ENCODE measurements around the gene ARF1. TPM values are rescaled to one million over a fixed set of nuclear protein-coding genes. Genes with fewer than 3 reads are reported as not detected.

Gene ARF1
- total RNA-seq, 1 experiment from 2014 or later: 330 TPM

DNA sequence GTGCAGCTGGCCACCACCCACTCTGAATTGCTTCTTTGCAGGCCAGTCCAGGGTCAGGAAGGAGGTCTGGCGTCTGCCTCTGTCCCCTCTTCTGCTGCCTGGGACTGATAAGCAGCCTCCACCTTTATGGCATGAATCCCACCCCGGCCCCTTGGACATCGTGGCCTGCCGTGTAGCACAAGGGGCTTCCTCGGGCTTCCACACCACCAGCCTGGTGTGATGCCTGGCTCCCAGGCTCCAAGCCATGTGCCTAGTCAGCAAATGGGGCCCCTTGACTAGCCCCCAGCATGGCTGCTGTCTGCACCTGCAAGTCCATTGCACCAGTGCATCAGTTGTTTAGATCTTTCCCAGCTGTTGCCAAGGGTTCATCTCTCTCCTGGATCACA, 9.9 kb upstream of the ARF1 start (continued):
- TF ChIP-seq, protein P1, sequence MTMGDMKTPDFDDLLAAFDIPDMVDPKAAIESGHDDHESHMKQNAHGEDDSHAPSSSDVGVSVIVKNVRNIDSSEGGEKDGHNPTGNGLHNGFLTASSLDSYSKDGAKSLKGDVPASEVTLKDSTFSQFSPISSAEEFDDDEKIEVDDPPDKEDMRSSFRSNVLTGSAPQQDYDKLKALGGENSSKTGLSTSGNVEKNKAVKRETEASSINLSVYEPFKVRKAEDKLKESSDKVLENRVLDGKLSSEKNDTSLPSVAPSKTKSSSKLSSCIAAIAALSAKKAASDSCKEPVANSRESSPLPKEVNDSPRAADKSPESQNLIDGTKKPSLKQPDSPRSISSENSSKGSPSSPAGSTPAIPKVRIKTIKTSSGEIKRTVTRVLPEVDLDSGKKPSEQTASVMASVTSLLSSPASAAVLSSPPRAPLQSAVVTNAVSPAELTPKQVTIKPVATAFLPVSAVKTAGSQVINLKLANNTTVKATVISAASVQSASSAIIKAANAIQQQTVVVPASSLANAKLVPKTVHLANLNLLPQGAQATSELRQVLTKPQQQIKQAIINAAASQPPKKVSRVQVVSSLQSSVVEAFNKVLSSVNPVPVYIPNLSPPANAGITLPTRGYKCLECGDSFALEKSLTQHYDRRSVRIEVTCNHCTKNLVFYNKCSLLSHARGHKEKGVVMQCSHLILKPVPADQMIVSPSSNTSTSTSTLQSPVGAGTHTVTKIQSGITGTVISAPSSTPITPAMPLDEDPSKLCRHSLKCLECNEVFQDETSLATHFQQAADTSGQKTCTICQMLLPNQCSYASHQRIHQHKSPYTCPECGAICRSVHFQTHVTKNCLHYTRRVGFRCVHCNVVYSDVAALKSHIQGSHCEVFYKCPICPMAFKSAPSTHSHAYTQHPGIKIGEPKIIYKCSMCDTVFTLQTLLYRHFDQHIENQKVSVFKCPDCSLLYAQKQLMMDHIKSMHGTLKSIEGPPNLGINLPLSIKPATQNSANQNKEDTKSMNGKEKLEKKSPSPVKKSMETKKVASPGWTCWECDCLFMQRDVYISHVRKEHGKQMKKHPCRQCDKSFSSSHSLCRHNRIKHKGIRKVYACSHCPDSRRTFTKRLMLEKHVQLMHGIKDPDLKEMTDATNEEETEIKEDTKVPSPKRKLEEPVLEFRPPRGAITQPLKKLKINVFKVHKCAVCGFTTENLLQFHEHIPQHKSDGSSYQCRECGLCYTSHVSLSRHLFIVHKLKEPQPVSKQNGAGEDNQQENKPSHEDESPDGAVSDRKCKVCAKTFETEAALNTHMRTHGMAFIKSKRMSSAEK (CRISPR knock-in tag; IDR thresholded peaks at IDR 0.05; ENCODE audit: borderline replicate concordance): no peak
- TF ChIP-seq FOXK1 (CRISPR knock-in tag; IDR thresholded peaks at IDR 0.05) (no peak), JAZF1 (CRISPR knock-in tag; IDR thresholded peaks at IDR 0.05) (no peak), FOXP1 (CRISPR knock-in tag; IDR thresholded peaks at IDR 0.05; ENCODE audit: borderline replicate concordance) (no peak)

DNA sequence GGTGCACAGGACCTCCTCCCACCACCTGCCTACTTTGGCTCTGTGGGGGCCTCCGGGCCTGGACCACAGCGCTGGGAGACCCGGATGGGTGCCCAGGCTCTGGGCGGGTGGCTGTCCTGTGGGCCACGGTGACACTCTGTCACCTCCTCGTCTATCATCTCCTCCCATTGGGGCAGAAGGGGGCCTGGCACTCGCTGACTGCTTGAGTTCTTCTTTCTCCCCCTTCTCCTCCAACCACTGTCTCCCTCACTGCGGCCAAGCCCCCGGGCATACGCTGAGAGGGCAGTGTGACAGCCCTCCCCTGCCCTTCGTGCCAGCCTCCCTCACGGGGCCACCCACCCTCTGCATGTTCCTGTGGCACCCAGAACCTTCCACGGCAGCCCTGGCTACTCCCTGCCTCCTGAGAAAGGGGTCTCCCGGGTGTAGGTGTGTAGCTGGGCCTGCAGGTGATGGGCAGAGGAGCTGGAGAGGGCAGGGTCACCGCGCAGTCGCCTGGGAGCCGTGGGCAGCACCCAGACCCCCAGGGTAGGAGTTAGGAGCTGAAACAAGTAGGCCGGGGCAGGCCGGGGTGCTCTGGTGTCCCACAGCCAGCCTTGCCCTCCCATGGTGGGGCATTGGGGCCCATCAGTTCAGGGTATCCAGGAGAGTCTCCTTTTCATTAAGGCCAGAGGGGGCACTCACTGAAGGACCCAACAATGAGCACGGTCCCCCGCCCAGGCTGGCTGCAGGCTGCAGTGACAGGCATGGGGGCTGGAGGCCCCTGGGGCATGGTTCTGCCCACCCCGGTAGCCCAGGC, 9.2 kb upstream of the ARF1 start:
- CTCF ChIA-PET: interaction anchor here (0.5 to 2.7 kb wide), 9 partner anchors 8 to 687 kb away, joined by 3 to 62 read pairs (median 3); partner anchors contain the start of genes ARF1 and WNT3A

GRCh38 chr1:228073857-228074545, 8.5 kb upstream of the ARF1 start:
- no peaks in the 10 kb centered on the region for H3K36me3 Mint-ChIP-seq
- DNase-seq (ENCODE audit: low spot score) (peak; percentile 67), ATAC-seq (peak; percentile 77)
- no peak overlapping the region for H3K27ac Mint-ChIP-seq
- peaks cover 8% of the 10 kb centered on the region for H3K4me1 Mint-ChIP-seq
- ChIA-PET CTCF (interaction anchor here (0.5 to 2.7 kb wide), 9 partner anchors 8 to 687 kb away, joined by 3 to 62 read pairs (median 3); partner anchors contain the start of genes ARF1 and WNT3A), POLR2A (interaction anchor here (1.0 kb wide), 2 partner anchors 13 to 75 kb away, joined by 3 read pairs; no protein-coding TSS in a partner anchor)
- H3K27me3 Mint-ChIP-seq (ENCODE audit: low read depth): peaks cover 92% of the 10 kb centered on the region
- H3K9me3 Mint-ChIP-seq: no peaks in the 10 kb centered on the region
- no peak overlapping the region for H3K4me3 Mint-ChIP-seq
- TF ChIP-seq ZSCAN18 (CRISPR knock-in tag; IDR thresholded peaks at IDR 0.05): no peak
- TF ChIP-seq, protein P2, sequence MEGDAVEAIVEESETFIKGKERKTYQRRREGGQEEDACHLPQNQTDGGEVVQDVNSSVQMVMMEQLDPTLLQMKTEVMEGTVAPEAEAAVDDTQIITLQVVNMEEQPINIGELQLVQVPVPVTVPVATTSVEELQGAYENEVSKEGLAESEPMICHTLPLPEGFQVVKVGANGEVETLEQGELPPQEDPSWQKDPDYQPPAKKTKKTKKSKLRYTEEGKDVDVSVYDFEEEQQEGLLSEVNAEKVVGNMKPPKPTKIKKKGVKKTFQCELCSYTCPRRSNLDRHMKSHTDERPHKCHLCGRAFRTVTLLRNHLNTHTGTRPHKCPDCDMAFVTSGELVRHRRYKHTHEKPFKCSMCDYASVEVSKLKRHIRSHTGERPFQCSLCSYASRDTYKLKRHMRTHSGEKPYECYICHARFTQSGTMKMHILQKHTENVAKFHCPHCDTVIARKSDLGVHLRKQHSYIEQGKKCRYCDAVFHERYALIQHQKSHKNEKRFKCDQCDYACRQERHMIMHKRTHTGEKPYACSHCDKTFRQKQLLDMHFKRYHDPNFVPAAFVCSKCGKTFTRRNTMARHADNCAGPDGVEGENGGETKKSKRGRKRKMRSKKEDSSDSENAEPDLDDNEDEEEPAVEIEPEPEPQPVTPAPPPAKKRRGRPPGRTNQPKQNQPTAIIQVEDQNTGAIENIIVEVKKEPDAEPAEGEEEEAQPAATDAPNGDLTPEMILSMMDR (IDR thresholded peaks at IDR 0.05): 0 out of 2 replicates have a peak, but pooled peaks have one; percentile 13

More for the DNA sequence above, 9.2 kb upstream of the ARF1 start:
- DNase-seq (ENCODE audit: low spot score) (no peak), ATAC-seq (no peak; the same call in 1 of the 2 replicates)
- H3K9me3 Mint-ChIP-seq: no peaks in the 10 kb centered on the region
- POLR2A ChIA-PET: interaction anchor here (1.0 kb wide), 1 partner anchor 75 kb away, joined by 3 read pairs; no protein-coding TSS in a partner anchor
- H3K4me3 Mint-ChIP-seq: no peak overlapping the region
- no peaks in the 10 kb centered on the region for H3K36me3 Mint-ChIP-seq
- H3K27ac Mint-ChIP-seq: no peak overlapping the region
- 0 out of 2 replicates have a peak, but pooled peaks cover 4% of the 10 kb centered on the region for H3K4me1 Mint-ChIP-seq
- no peak for TF ChIP-seq TEAD4 (CRISPR knock-in tag; IDR thresholded peaks at IDR 0.05)
- H3K27me3 Mint-ChIP-seq (ENCODE audit: low read depth): peaks cover 87% of the 10 kb centered on the region

DNA sequence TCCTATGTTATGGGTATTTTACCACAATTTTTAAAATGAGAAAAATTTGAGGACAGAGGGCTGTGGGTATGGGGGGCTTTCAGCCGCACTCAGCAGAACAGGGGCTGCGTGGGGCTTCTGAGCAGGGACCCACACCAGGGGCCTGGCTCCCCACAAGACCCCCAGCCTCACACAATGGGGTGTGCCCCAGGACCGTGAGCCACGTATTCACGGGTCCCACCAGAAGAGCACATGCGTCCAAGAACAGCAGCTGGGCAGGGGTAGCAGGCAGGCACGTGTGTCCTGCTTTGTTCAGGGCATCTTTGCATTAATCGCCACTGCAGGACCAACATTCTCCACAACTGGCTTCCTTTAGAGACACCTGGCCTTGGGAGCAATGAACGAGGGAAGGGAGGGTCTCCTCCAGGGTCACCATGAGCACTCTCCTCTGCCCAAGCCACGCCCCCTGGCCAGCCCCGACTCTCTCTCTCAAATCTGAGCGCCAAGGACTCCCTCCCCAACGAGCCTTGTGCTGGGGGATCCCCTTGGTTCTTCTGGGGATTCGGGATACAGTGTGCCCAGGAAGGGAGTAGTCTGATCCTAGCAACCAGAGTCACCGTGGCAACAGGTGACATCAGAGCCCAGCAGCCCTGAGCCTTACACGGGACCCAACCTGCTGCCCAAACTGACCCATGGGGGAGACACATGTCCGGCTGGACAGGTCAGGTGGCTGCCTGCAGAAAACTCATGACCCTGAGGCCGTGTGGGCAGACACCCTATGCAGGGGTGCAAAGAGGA, 7.4 kb upstream of the ARF1 start:
- no peaks in the 10 kb centered on the region for H3K9me3 Mint-ChIP-seq
- H3K27me3 Mint-ChIP-seq (ENCODE audit: low read depth): peaks cover 98% of the 10 kb centered on the region
- no peaks in the 10 kb centered on the region for H3K36me3 Mint-ChIP-seq
- DNase-seq (ENCODE audit: low spot score): no peak
- no peak overlapping the region for H3K27ac Mint-ChIP-seq
- ChIA-PET CTCF (interaction anchor here (1.7 to 4.7 kb wide), 5 partner anchors 15 to 76 kb away, joined by 3 to 62 read pairs (median 21); partner anchors contain the start of gene WNT3A), POLR2A (no interaction called here)
- peaks cover 8% of the 10 kb centered on the region for H3K4me1 Mint-ChIP-seq
- no peak; the same call in 1 of the 2 replicates for ATAC-seq
- no peak overlapping the region for H3K4me3 Mint-ChIP-seq
- no peak for TF ChIP-seq NFE2L1 (CRISPR knock-in tag; IDR thresholded peaks at IDR 0.05)
- TF ChIP-seq GABPB1 (CRISPR knock-in tag; IDR thresholded peaks at IDR 0.05): no peak
- TF ChIP-seq ZNF281 (CRISPR knock-in tag; IDR thresholded peaks at IDR 0.05): no peak
- TF ChIP-seq JAZF1 (CRISPR knock-in tag; IDR thresholded peaks at IDR 0.05): no peak
- no peak for TF ChIP-seq E2F5 (CRISPR knock-in tag; IDR thresholded peaks at IDR 0.05)
- TF ChIP-seq SMAD3 (CRISPR knock-in tag; IDR thresholded peaks at IDR 0.05; ENCODE audit: borderline replicate concordance): no peak

All from WTC11 (cell line).